GM12801 (cell line): ENCODE measurements around the gene ALG8.

ENCODE experiments used
- TF ChIP-seq, protein P1 (sequence below): IDR thresholded peaks from one replicate; pipeline ENCODE4 v1.5.1; 2011; ENCODE audit warnings: control low read depth; ENCODE audit not compliant: insufficient read length; ENCODE audit errors: extremely low read depth

The ALG8 gene

DNA sequence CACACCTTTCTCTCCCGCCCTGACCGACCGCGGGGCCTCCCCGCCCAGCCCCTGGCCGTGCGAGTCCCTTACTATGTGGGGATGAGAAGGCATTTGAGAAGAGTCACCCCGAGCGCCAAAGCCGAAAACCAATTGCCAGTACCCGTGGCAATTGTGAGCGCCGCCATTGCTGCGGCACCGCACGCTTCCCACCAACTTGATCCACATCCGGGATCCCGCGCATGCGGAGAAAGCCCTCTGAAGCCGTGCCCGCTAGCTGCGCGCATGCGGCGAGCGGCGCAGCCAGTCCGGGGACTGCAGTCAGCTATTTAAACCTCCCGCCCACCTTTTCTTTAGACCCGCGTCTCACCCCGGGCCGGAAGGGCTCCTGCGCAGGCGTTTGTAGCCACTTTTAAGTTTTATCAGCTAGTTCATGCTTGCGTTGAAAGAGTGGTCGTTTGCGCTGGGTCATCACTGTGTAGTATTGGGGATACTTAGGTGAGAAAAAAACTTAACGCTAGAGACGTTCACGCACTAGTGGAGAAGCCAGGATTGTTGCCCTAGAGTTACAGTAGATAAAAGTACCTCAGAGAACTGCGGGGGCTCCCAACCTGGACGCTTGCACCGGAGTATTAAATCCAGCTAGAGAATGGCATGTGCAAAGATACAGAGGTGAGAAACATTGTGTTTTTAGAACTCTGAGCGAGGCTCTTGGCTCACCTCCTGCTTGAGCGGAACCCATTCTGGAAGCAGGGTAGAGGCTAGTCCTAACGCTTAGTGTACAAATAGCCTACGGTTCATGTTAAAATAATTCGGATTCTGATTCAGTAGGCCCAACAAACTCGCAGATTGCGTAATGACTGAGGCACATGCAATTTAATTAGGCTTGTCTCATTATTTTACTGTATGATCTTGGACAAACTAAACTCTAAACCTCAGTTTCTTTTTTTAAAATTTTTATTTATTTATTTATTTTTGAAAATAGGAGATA lies at the start of gene ALG8:
TSS of gene ALG8 (minus strand) at position 205 of the 970 bp plus-strand sequence. CDS start at position 167, 38 bp downstream.
- TF ChIP-seq, protein P1, sequence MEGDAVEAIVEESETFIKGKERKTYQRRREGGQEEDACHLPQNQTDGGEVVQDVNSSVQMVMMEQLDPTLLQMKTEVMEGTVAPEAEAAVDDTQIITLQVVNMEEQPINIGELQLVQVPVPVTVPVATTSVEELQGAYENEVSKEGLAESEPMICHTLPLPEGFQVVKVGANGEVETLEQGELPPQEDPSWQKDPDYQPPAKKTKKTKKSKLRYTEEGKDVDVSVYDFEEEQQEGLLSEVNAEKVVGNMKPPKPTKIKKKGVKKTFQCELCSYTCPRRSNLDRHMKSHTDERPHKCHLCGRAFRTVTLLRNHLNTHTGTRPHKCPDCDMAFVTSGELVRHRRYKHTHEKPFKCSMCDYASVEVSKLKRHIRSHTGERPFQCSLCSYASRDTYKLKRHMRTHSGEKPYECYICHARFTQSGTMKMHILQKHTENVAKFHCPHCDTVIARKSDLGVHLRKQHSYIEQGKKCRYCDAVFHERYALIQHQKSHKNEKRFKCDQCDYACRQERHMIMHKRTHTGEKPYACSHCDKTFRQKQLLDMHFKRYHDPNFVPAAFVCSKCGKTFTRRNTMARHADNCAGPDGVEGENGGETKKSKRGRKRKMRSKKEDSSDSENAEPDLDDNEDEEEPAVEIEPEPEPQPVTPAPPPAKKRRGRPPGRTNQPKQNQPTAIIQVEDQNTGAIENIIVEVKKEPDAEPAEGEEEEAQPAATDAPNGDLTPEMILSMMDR = no peak

DNA sequence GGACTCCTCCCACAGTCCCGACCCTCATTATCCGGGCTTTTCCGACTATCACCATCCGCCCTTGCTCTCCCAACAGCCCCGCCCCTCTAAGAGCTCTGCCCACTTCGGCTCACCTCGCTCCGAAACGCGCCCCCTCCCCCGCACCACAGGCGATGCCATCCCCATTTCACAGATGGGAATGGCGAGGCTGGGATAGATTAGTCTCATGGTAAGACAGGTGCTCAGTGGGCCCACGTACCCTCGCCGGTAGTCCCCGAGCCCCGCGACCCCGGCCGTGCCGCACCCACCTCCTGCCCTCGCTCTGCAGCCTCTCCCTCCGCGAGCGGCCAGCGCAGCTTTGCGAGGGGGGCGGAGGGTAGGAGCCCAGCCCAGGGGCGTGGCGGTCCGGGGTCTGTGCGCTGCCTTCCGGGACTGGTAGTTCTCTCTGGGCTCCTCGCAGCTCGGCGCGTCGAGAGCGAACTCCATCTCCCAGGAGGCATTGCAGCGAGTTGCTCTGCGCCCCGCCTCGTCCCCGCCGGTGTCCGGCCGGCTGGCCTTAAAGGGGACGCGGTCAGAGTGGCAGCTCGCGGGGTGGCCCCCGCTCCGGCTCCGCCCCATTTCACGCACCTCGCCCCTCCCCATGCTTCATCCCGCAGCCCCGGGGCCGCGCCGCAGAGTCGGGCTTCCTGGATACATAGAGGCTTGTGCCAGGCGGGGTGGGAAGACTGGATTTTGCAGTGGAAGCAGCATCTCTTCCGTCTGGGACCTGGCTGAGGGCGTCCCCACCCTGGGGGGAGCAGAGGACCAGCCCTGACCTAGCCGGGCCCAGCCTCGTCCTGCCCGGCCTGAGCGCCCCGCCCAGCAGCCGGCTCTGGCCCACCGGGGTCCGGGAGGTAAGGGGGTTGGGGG lies 49.1 kb upstream of the ALG8 start, which contains the start of the genes KCTD21 and USP35:
TSS of gene KCTD21 (minus strand) at position 341 of the 888 bp plus-strand sequence. CDS start 14,072 bp downstream, outside the sequence.
TSS of gene USP35 (plus strand) at position 634 of the 888 bp plus-strand sequence. CDS start 7,327 bp downstream, outside the sequence.
- TF ChIP-seq, protein P1 = no peak

DNA sequence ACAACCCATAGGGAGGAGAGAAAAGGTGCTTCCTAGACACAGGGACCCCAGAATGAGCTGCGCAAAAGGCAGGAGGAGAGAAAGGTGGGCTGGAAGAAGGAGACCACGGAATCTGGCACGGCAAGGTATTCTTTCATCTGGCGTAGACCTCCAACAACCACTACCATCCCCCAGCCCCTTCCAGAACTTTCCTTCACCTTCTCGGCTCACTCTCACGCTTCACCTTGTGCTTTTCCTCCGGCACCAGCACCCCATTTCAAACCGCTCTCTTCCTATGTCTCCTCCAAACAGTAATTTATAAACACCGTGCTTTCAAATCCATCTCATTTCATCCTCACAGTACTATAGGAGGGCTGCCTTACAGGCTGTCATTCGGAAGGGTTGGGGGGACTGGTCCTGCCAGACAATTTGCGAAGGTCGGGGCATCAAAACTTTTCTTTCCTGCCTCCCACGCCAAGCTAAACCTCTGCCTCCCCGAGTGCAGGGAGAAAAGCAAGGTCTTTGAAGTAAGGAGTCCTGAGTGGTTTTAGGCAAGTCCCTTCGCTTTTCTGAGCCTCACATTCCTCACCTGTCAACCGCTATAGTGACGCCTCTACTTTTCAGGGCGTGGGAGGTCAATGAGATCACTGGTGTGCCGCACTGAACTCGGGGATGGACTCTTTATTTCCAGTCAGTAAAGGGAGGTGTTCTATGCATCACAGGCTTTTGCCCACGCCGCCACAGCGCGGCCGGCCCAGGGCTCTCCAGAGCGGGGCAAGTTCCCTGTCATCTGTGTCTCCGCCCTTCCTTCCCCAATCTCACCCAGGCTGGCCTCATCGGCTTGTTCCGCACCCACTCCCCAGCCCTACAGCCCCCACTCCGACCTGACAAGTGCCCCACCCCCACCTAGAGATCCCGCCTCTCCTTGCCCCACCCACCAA lies 48.2 kb upstream of the ALG8 start:
- TF ChIP-seq, protein P1 = no peak

DNA sequence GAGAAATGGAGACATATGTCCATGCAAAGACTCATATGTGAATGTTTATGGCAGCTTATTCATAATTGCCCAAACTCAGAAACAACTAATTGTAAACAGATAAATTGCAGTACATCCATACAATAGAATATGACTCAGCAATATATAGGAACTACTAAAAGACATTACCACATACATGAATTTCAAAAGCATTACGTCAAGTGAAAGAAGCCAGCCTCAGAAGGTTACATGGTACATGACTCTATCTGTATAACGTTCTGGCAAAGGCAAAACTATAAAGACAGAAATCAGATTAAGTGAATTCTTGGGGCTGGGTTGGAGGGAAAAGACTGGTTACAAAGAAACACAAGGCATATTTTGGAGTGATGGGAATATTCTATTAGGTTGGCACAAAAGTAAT lies 41.8 kb upstream of the ALG8 start:
- TF ChIP-seq, protein P1 = no peak

DNA sequence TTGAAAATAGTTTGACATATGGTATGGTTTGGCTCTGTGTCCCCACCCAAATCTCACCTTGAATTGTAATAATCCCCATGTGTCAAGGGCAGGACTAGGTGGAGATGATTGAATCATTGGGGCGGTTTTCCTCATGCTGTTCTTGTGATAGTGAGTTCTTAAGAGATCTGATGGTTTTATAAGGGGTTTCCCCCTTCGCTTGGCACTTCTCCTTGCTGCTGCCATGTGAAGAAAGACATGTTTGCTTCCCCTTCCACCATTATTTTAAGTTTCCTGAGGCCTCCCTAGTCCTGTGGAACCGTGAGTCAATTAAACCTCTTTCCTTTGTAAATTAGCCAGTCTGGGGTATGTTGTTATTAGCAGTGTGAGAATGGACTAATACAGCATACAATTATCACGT lies 41.3 kb upstream of the ALG8 start:
- TF ChIP-seq, protein P1 = no peak

DNA sequence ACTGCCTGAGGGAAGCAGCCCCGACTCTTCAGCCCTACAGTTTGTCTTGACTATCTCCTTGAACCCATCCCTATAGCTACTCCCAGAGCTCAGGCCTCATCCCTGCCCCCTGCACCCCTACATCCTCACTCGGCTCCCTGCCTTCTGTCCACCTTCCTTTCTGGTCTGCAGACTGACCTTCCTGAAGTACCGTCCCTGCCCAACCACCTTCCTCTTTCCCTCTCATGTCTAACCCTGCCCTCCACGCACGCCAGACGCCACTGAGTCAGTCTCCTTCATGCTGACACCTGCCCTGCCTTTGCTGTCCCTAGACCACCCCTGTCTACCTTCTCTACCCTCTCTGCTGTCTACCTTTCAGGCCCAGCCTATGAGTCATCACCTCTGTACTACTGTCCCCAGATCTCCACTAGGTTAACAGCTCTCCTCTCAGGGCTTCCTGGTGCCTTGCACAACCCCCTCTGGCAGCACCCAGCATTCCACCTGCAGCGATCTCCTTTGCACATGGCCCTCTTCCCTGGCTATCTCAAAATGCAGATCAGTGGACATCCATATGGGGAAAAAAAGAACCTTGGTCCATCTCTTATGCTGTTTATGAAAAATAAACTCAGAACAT lies 40.1 kb upstream of the ALG8 start:
- TF ChIP-seq, protein P1 = no peak
